T-cell (primary cell): ENCODE results near the gene ZNF460. TPM values are rescaled to one million over a fixed set of nuclear protein-coding genes. Genes with fewer than 3 reads are reported as not detected.
"Not testable (repeated sequence)": the region's sequence is repeated elsewhere in the genome, so short reads cannot be mapped to it uniquely, and the experiment has no call there.

Experiments
- ATAC-seq, 4 experiments: fragments of 200-7000 bp in 3 of 4; fragments of 150-1000 bp in 1 of 4; cut with Tn5 transposase; replicated peaks in 1 of 4; 1 replicate in 3 of 4; 2 replicates in 1 of 4; pipeline ENCODE4 v1.10.0; 2021; ENCODE audit warnings: moderate library complexity in 3 of 4, mild to moderate bottlenecking in 2 of 4, moderate number of reproducible peaks in 1 of 4
- CTCF ChIA-PET, 2 donors: fragments of 300-600 bp; sonication (Branson Sonifier 250); formaldehyde crosslinking; loops; one replicate each; lab custom pipeline; 2022; ENCODE audit warnings: antibody characterized with exemption in 2 of 2; lab: Charles Lee
- POLR2A ChIA-PET, 2 donors: fragments of 300-600 bp; sonication (Branson Sonifier 250); formaldehyde crosslinking; loops; one replicate each; lab custom pipeline; 2022; ENCODE audit warnings: antibody characterized with exemption in 2 of 2; lab: Charles Lee
- DNase-seq, 35 experiments: peaks; one replicate each; pipeline versions ENCODE4 v3.0.0 to v3.0.0-alpha.2; 2013 to 2023
- H3K27ac ChIP-seq: one replicate; pipeline ENCODE4 v1.5.1; 2013; ENCODE audit warnings: low read length
- H3K27me3 ChIP-seq, 2 experiments: replicated peaks in 1 of 2; 1 replicate in 1 of 2; 2 replicates in 1 of 2; pipeline versions ENCODE4 v1.6.1 to v1.7.0; 2013; ENCODE audit warnings: low read length in 1 of 2, mixed read lengths in 1 of 2; ENCODE audit not compliant: control insufficient read depth in 2 of 2, insufficient read depth in 2 of 2; ENCODE audit errors: extremely low read depth in 1 of 2
- H3K36me3 ChIP-seq, 2 donors: 1 replicate in 1 of 2; 2 replicates in 1 of 2; pipeline versions ENCODE4 v1.6.1 to v1.7.0; 2013; ENCODE audit warnings: low read length in 1 of 2; ENCODE audit not compliant: control insufficient read depth in 2 of 2, insufficient read depth in 1 of 2; ENCODE audit errors: extremely low read depth in 1 of 2
- H3K4me1 ChIP-seq, 2 experiments: 1 replicate in 1 of 2; 2 replicates in 1 of 2; pipeline versions ENCODE4 v1.6.1 to v1.7.0; 2013; ENCODE audit warnings: low read length in 2 of 2, mixed read lengths in 1 of 2; ENCODE audit not compliant: insufficient read depth in 2 of 2, control insufficient read depth in 1 of 2; ENCODE audit errors: extremely low read depth in 1 of 2
- H3K4me3 ChIP-seq, 2 donors: 1 replicate in 1 of 2; 2 replicates in 1 of 2; pipeline versions ENCODE4 v1.5.1 to v1.7.0; 2013; ENCODE audit warnings: mild to moderate bottlenecking in 2 of 2, low read length in 1 of 2, moderate library complexity in 1 of 2; ENCODE audit not compliant: control insufficient read depth in 1 of 2; ENCODE audit errors: extremely low read depth in 1 of 2
- H3K9me3 ChIP-seq: 2 replicates; pipeline ENCODE4 v1.7.0; 2013
- H3K27ac Mint-ChIP-seq, 2 donors: one replicate each; pipeline ENCODE4 v1.8.0; 2020 to 2021; ENCODE audit warnings: mild to moderate bottlenecking in 2 of 2, mixed read lengths in 2 of 2
- H3K27me3 Mint-ChIP-seq, 2 donors: one replicate each; pipeline ENCODE4 v1.8.0; 2021 to 2022; ENCODE audit warnings: mixed read lengths in 2 of 2
- H3K36me3 Mint-ChIP-seq: one replicate; pipeline ENCODE4 v1.8.0; 2021; ENCODE audit warnings: mixed read lengths
- H3K4me1 Mint-ChIP-seq, 3 donors: one replicate each; pipeline ENCODE4 v1.8.0; 2020 to 2022; ENCODE audit warnings: mixed read lengths in 3 of 3, mild to moderate bottlenecking in 1 of 3
- H3K4me3 Mint-ChIP-seq, 3 donors: one replicate each; pipeline ENCODE4 v1.8.0; 2020 to 2022; ENCODE audit warnings: mild to moderate bottlenecking in 3 of 3, mixed read lengths in 3 of 3, moderate library complexity in 3 of 3
- H3K9me3 Mint-ChIP-seq, 3 donors: one replicate each; pipeline ENCODE4 v1.8.0; 2020 to 2022; ENCODE audit warnings: mixed read lengths in 3 of 3
- WGBS: methylation state at CpG from one replicate; pipeline ENCODE4 v1.1.5; 2013; ENCODE audit warnings: missing lambda C conversion rate; ENCODE audit not compliant: insufficient coverage; 5-methylcytosine and 5-hydroxymethylcytosine counted together
- total RNA-seq, 35 experiments: library from RNA in 6 of 35; stranded (reverse) in 6 of 35; fragments of 120-200 nt in 1 of 35; gene quantifications; one replicate each; pipeline versions ENCODE4 v1.2.1 to v1.2.4 and lab custom pipeline; 2013 to 2026

The ZNF460 gene
- total RNA-seq, 5 donors from 2014 or later (not counting 1 experiment from before 2014, with no cell fraction given), result 65.2 to 77.3 (median 66.0) TPM

DNA sequence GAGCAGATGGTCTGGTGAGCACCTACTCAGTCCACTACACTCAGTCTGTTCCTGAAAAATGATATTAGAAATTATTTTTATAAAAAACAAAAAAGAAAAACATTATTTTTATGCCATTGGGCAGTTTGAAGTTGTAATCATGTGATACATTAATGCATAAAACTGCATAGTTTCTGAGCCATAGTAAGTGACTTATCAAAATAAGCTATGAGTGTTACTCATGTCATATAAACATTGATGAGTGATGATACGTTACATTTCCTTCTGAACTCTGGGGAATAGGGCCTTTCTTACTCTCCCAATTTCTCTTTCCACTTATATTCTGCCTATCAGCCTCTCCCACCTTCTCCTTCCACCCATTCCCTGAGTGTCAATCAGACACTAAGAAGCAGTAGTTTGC, 31.0 kb upstream of the ZNF460 start:
- peaks cover 11 to 31% (median 25%) of the 10 kb centered on the region in 3 donors for H3K9me3 Mint-ChIP-seq
- Histone ChIP-seq H3K9me3 (no peaks in the 10 kb centered on the region), H3K27ac (no peak overlapping the region), H3K36me3 (peaks cover 14 to 84% of the 10 kb centered on the region in 2 donors), H3K27me3 (no peaks in the 10 kb centered on the region), H3K4me1 (no peaks in the 10 kb centered on the region), H3K4me3 (no peak overlapping the region)
- no peak overlapping the region for H3K4me3 Mint-ChIP-seq
- DNase-seq (no peak), ATAC-seq (no peak)
- peaks cover 95% of the 10 kb centered on the region for H3K36me3 Mint-ChIP-seq
- no peaks in the 10 kb centered on the region for H3K27me3 Mint-ChIP-seq
- no peak overlapping the region for H3K27ac Mint-ChIP-seq
- ChIA-PET CTCF (no interaction called here), POLR2A (no interaction called here)
- no CpG with 5 or more reads among the region's 1 CpG for WGBS
- peaks cover 5 to 12% (median 11%) of the 10 kb centered on the region in 3 donors for H3K4me1 Mint-ChIP-seq

DNA sequence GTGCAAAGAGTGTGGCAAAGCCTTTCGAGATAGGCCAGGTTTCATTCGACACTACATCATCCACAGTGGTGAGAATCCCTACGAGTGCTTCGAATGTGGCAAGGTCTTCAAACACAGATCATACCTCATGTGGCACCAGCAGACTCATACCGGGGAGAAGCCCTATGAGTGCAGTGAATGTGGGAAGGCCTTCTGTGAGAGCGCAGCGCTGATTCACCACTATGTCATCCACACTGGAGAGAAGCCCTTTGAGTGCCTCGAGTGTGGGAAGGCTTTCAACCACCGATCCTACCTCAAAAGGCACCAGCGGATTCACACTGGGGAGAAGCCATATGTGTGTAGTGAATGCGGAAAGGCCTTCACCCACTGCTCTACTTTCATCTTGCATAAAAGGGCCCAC, 26.5 kb upstream of the ZNF460 start:
- H3K4me3 ChIP-seq, H3K27ac ChIP-seq, CTCF ChIA-PET, H3K4me3 Mint-ChIP-seq, H3K9me3 ChIP-seq, H3K27ac Mint-ChIP-seq, DNase-seq, POLR2A ChIA-PET, ATAC-seq, H3K27me3 Mint-ChIP-seq, H3K27me3 ChIP-seq, H3K4me1 ChIP-seq: not testable (repeated sequence)
- H3K36me3 ChIP-seq, result peaks cover 3 to 51% of the 10 kb centered on the region in 2 donors
- Mint-ChIP-seq H3K4me1 (peaks cover 5 to 11% (median 6%) of the 10 kb centered on the region in 3 donors), H3K36me3 (peaks cover 84% of the 10 kb centered on the region), H3K9me3 (peaks cover 11 to 53% (median 42%) of the 10 kb centered on the region in 3 donors)
- WGBS, result 100% methylated on average over 1 of the region's 11 CpGs

DNA sequence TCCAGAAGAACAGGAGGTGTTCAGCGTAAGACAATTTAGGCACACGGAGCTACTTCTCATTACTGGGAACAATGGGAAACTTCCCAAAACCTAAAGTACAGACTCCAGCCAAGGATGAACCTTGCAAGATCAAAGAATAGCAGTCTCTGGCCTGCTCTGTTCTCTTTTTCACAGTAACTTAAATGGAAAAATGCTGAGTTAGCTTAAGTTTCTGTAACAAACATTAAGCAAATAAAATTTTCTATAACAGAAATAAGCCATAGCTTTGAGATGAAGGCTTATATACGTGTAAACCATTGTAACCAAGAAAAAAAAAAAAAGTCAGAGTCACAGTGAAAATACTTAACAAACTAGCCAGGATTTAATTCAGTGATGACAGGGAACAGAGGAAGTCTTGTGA, 18.2 kb upstream of the ZNF460 start:
- Mint-ChIP-seq H3K36me3 (peaks cover 70% of the 10 kb centered on the region), H3K27me3 (no peaks in the 10 kb centered on the region), H3K27ac (no peak overlapping the region), H3K4me1 (peaks cover 0 to 6% (median 2%) of the 10 kb centered on the region in 3 donors), H3K9me3 (peaks cover 18 to 51% (median 41%) of the 10 kb centered on the region in 3 donors), H3K4me3 (no peak overlapping the region)
- Histone ChIP-seq H3K36me3 (peaks cover 4 to 5% of the 10 kb centered on the region in 2 donors), H3K4me3 (no peak overlapping the region), H3K27me3 (no peaks in the 10 kb centered on the region), H3K27ac (no peak overlapping the region), H3K9me3 (no peaks in the 10 kb centered on the region), H3K4me1 (no peaks in the 10 kb centered on the region)
- WGBS, result no CpG with 5 or more reads among the region's 3 CpGs
- CTCF ChIA-PET, result no interaction called here
- DNase-seq (no peak), ATAC-seq (no peak)
- POLR2A ChIA-PET, result interaction anchor here in 1 of 2 donors (0.6 kb wide), 1 partner anchor 21 kb away, joined by 4 read pairs; no protein-coding TSS in a partner anchor

DNA sequence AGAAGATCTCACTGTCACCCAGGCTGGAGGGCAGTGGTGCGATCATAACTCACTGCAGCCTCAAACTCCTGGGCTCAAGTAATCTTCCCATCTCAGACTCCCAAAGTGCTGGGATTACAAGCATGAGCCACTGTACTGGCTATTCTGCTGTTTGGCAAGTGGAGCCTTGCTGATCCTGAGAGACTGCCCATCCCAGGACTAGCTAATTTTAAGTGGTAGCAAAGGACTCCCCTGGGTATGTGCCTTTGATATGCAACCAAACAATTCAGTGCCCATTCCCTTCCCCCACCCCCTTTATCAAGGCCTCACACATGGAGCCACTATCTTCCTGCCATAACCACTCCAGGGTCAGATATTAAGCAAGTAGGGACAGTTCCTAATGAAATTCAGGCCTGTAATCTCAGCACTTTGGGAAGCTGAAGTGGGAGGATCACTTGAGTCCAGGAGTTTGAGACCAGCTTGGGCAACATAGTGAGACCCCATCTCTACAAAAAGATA, 17.0 kb upstream of the ZNF460 start:
- no peak overlapping the region for H3K27ac ChIP-seq
- H3K9me3 Mint-ChIP-seq, result peaks cover 22 to 47% (median 37%) of the 10 kb centered on the region in 3 donors
- H3K27me3 ChIP-seq, result no peaks in the 10 kb centered on the region
- no peak overlapping the region for H3K4me3 ChIP-seq
- CTCF ChIA-PET, result no interaction called here
- H3K27ac Mint-ChIP-seq, result no peak overlapping the region
- no peak for ATAC-seq
- peaks cover 0 to 2% (median 2%) of the 10 kb centered on the region in 3 donors for H3K4me1 Mint-ChIP-seq
- no peak for DNase-seq
- no peaks in the 10 kb centered on the region for H3K4me1 ChIP-seq
- POLR2A ChIA-PET, result no interaction called here
- peaks cover 4 to 5% of the 10 kb centered on the region in 2 donors for H3K36me3 ChIP-seq
- no peaks in the 10 kb centered on the region for H3K27me3 Mint-ChIP-seq
- no peaks in the 10 kb centered on the region for H3K9me3 ChIP-seq
- peaks cover 70% of the 10 kb centered on the region for H3K36me3 Mint-ChIP-seq
- WGBS, result no CpG with 5 or more reads among the region's 1 CpG
- no peak overlapping the region for H3K4me3 Mint-ChIP-seq

DNA sequence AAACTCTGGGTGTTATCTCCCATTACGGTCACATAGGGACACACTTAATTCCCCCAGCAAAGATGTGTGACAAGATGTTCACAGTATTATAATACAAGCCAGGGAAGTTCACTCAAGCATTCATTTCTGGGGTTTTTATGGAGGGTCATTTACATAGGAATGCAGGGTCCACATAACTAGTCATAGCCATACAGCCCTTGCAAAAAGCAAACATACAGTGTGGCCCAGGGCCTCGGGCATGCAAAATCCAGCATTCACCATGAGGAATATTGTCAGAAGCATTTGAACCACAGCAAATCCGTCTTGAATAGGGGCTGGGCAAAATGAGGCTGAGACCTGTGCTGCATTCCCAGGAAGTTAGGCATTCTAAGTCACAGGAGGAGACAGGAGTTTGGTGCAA, 13.0 kb upstream of the ZNF460 start:
- H3K27ac ChIP-seq, result no peak overlapping the region
- 91% methylated on average over 2 of the region's 3 CpGs for WGBS
- no peaks in the 10 kb centered on the region for H3K4me1 ChIP-seq
- ChIA-PET CTCF (no interaction called here), POLR2A (interaction anchor here in 1 of 2 donors (0.6 kb wide), 1 partner anchor 81 kb away, joined by 3 read pairs; no protein-coding TSS in a partner anchor)
- Mint-ChIP-seq H3K27me3 (no peaks in the 10 kb centered on the region), H3K4me3 (no peak overlapping the region), H3K9me3 (peaks cover 12 to 34% (median 13%) of the 10 kb centered on the region in 3 donors), H3K36me3 (peaks cover 59% of the 10 kb centered on the region), H3K4me1 (peaks cover 0 to 2% (median 2%) of the 10 kb centered on the region in 3 donors), H3K27ac (no peak overlapping the region)
- no peak for DNase-seq
- ATAC-seq, result no peak
- peaks cover 0 to 5% of the 10 kb centered on the region in 2 donors for H3K36me3 ChIP-seq
- H3K27me3 ChIP-seq, result no peaks in the 10 kb centered on the region
- no peaks in the 10 kb centered on the region for H3K9me3 ChIP-seq
- no peak overlapping the region for H3K4me3 ChIP-seq

DNA sequence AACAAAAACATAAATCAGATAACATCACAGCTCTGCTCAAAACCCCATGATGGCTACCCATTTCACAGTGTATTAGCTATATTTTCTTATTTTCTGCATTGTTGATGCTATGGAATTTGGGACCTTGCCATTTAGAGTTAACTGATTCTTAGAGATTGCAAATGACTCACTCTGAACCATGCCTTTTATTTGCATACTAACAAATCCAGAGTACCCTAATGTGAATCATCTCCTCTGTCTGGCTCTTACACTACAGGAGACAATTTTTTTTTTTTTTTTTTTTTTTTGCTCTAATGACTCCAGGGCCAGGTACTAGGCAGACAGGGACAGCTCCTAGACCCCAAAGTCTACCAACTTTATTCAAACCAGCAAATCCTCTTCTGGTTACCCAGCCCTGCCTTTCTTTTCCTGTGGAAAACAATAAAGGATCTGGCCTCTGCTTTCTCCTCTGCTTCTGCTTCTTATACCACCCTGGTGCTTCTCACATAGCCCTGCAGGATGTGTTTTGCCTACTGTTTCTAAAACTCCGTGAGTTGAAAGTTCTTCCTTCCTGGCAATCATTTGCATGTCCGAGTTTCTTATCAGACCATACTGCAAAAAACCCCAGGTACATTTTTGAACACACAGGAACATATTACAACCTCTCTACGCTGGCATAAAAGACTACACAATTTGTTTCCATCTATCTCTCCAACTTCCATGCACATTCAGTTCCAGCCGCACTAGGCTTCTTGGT, 10.6 kb upstream of the ZNF460 start:
- Histone ChIP-seq H3K9me3 (no peaks in the 10 kb centered on the region), H3K27me3 (no peaks in the 10 kb centered on the region), H3K36me3 (peaks cover 0 to 5% of the 10 kb centered on the region in 2 donors), H3K4me3 (no peak overlapping the region), H3K27ac (no peak overlapping the region), H3K4me1 (no peaks in the 10 kb centered on the region)
- CTCF ChIA-PET, result no interaction called here
- H3K36me3 Mint-ChIP-seq, result peaks cover 65% of the 10 kb centered on the region
- H3K4me1 Mint-ChIP-seq, result peaks cover 0 to 2% (median 2%) of the 10 kb centered on the region in 3 donors
- H3K27ac Mint-ChIP-seq, result no peak overlapping the region
- no peak overlapping the region for H3K4me3 Mint-ChIP-seq
- POLR2A ChIA-PET, result no interaction called here
- no peaks in the 10 kb centered on the region for H3K27me3 Mint-ChIP-seq
- H3K9me3 Mint-ChIP-seq, result peaks cover 7 to 25% (median 13%) of the 10 kb centered on the region in 3 donors
- 73% methylated on average over 3 of the region's 4 CpGs for WGBS
- no peak for DNase-seq
- ATAC-seq, result no peak
